HEK293 (cell line): ENCODE measurements around the gene LAMC2.

ENCODE experiments used
- CTCF ChIA-PET: fragments of 350-600 bp; formaldehyde crosslinking; extraction: SDS; loops from one replicate; lab custom pipeline; 2021; ENCODE audit warnings: antibody characterized with exemption; lab: Yijun Ruan, JAX
- POLR2A ChIA-PET: fragments of 300-600 bp; formaldehyde crosslinking; extraction: SDS; loops from one replicate; lab custom pipeline; 2020; ENCODE audit warnings: antibody characterized with exemption, inconsistent platforms; lab: Yijun Ruan, JAX
- H3K27ac ChIP-seq: fragments of 200-500 bp; sonication (Bioruptor generic); 2 replicates; pipeline ENCODE4 v1.5.1; 2014; ENCODE audit warnings: low read depth, low read length, control low read depth, inconsistent platforms; ENCODE audit errors: extremely low read depth
- H3K36me3 ChIP-seq, 2 experiments: fragments of 200-500 bp in 1 of 2; sonication (Bioruptor generic) in 1 of 2; 1 replicate in 1 of 2; 2 replicates in 1 of 2; pipeline ENCODE4 v1.5.1; 2014 to 2017; ENCODE audit warnings: inconsistent platforms in 2 of 2, low read length in 2 of 2; ENCODE audit not compliant: control insufficient read depth in 2 of 2, insufficient read depth in 1 of 2
- H3K4me1 ChIP-seq: fragments of 200-500 bp; sonication (Bioruptor generic); 2 replicates; pipeline ENCODE4 v1.5.1; 2014; ENCODE audit warnings: mild to moderate bottlenecking, low read length, inconsistent platforms; ENCODE audit not compliant: control insufficient read depth, insufficient read depth
- H3K4me3 ChIP-seq: 2 replicates; pipeline ENCODE4 v1.5.1; 2011; ENCODE audit warnings: low read depth, mild to moderate bottlenecking, control low read depth, low read length, moderate library complexity
- H3K9me3 ChIP-seq: fragments of 200-500 bp; sonication (Bioruptor generic); 2 replicates; pipeline ENCODE4 v1.5.1; 2014; ENCODE audit warnings: low read depth, low read length, inconsistent platforms; ENCODE audit not compliant: control insufficient read depth, insufficient read depth
- FEZF1 ChIP-seq: fragments of 450-650 bp; formaldehyde crosslinking; IDR thresholded peaks from 2 replicates; pipeline ENCODE4 v1.5.1; 2016; ENCODE audit warnings: missing biosample characterization, missing genetic modification characterization
- GFI1B ChIP-seq: fragments of 450-650 bp; formaldehyde crosslinking; IDR thresholded peaks from 2 replicates; pipeline ENCODE4 v1.5.1; 2016; ENCODE audit warnings: missing biosample characterization, missing genetic modification characterization
- GLI2 ChIP-seq: fragments of 450-650 bp; formaldehyde crosslinking; IDR thresholded peaks from 2 replicates; pipeline ENCODE4; 2017; ENCODE audit warnings: missing biosample characterization, missing genetic modification characterization, low read depth, borderline replicate concordance
- MZF1 ChIP-seq: fragments of 450-650 bp; formaldehyde crosslinking; IDR thresholded peaks from 2 replicates; pipeline ENCODE4 v1.5.1; 2017; ENCODE audit warnings: missing biosample characterization, missing genetic modification characterization, borderline replicate concordance
- RBAK ChIP-seq: fragments of 450-650 bp; formaldehyde crosslinking; IDR thresholded peaks from 2 replicates; pipeline ENCODE4 v1.5.1; 2016; ENCODE audit warnings: missing biosample characterization, missing genetic modification characterization
- SCRT1 ChIP-seq: fragments of 450-650 bp; formaldehyde crosslinking; IDR thresholded peaks from 2 replicates; pipeline ENCODE4 v1.5.1; 2016; ENCODE audit warnings: missing biosample characterization, missing genetic modification characterization, borderline replicate concordance
- SP3 ChIP-seq: fragments of 450-650 bp; formaldehyde crosslinking; IDR thresholded peaks from 2 replicates; pipeline ENCODE4 v1.5.1; 2016; ENCODE audit warnings: missing biosample characterization, missing genetic modification characterization
- SP7 ChIP-seq: fragments of 450-650 bp; formaldehyde crosslinking; IDR thresholded peaks from 2 replicates; pipeline ENCODE4 v1.5.1; 2016; ENCODE audit warnings: missing biosample characterization, missing genetic modification characterization
- WT1 ChIP-seq: fragments of 450-650 bp; formaldehyde crosslinking; IDR thresholded peaks from 2 replicates; pipeline ENCODE4 v1.5.1; 2016; ENCODE audit warnings: missing biosample characterization, missing genetic modification characterization
- ZEB2 ChIP-seq: fragments of 450-650 bp; formaldehyde crosslinking; IDR thresholded peaks from 2 replicates; pipeline ENCODE4 v1.5.1; 2016; ENCODE audit warnings: missing biosample characterization, missing genetic modification characterization
- ZFP3 ChIP-seq: fragments of 450-650 bp; formaldehyde crosslinking; IDR thresholded peaks from 2 replicates; pipeline ENCODE4 v1.5.1; 2016; ENCODE audit warnings: low read depth, missing biosample characterization, missing genetic modification characterization
- ZIC2 ChIP-seq: fragments of 450-650 bp; formaldehyde crosslinking; IDR thresholded peaks from 2 replicates; pipeline ENCODE4 v1.5.1; 2016; ENCODE audit warnings: missing biosample characterization, missing genetic modification characterization
- ZNF112 ChIP-seq: fragments of 450-650 bp; formaldehyde crosslinking; IDR thresholded peaks from 2 replicates; pipeline ENCODE4 v1.5.0; 2017; ENCODE audit warnings: missing biosample characterization, missing genetic modification characterization
- ZNF211 ChIP-seq: fragments of 450-650 bp; formaldehyde crosslinking; IDR thresholded peaks from 2 replicates; pipeline ENCODE4 v1.5.1; 2016; ENCODE audit warnings: low read depth, missing biosample characterization, missing genetic modification characterization
- ZNF274 ChIP-seq, 2 experiments: fragments of 200-500 bp in 1 of 2; fragments of 450-650 bp in 1 of 2; sonication (Bioruptor generic) in 1 of 2; formaldehyde crosslinking in 1 of 2; IDR thresholded peaks; 2 replicates each; pipeline versions ENCODE4 v1.5.1 to v1.6.1; 2014 to 2016; ENCODE audit warnings: borderline replicate concordance in 1 of 2, inconsistent platforms in 1 of 2, low read length in 1 of 2, missing biosample characterization in 1 of 2, missing genetic modification characterization in 1 of 2
- ZNF37A ChIP-seq: fragments of 450-650 bp; IDR thresholded peaks from 2 replicates; pipeline ENCODE4 v1.5.1; 2018; ENCODE audit warnings: missing biosample characterization, missing genetic modification characterization
- ZNF391 ChIP-seq: fragments of 450-650 bp; formaldehyde crosslinking; IDR thresholded peaks from 2 replicates; pipeline ENCODE4 v1.5.1; 2016; ENCODE audit warnings: low read depth, missing biosample characterization, missing genetic modification characterization, borderline replicate concordance
- ZNF561 ChIP-seq: fragments of 450-650 bp; IDR thresholded peaks from 2 replicates; pipeline ENCODE4 v1.5.1; 2018; ENCODE audit warnings: missing biosample characterization, missing genetic modification characterization, borderline replicate concordance
- ZNF626 ChIP-seq: fragments of 450-650 bp; sonication (Bioruptor Pico); formaldehyde crosslinking; IDR thresholded peaks from 2 replicates; pipeline ENCODE4 v1.5.1; 2018; ENCODE audit warnings: missing biosample characterization, missing genetic modification characterization, inconsistent platforms
- ZNF658 ChIP-seq: fragments of 450-650 bp; formaldehyde crosslinking; IDR thresholded peaks from 2 replicates; pipeline ENCODE4; 2016; ENCODE audit warnings: missing biosample characterization, missing genetic modification characterization
- ZNF707 ChIP-seq: fragments of 450-650 bp; formaldehyde crosslinking; IDR thresholded peaks from 2 replicates; pipeline ENCODE4 v1.5.1; 2016; ENCODE audit warnings: missing biosample characterization, missing genetic modification characterization
- TF ChIP-seq, protein P1 (sequence below): fragments of 450-650 bp; formaldehyde crosslinking; IDR thresholded peaks from 2 replicates; pipeline ENCODE4 v1.5.1; 2016; ENCODE audit warnings: missing biosample characterization, missing genetic modification characterization
- TF ChIP-seq, protein P2 (sequence below): fragments of 450-650 bp; IDR thresholded peaks from 2 replicates; pipeline ENCODE4 v1.5.1; 2018; ENCODE audit warnings: missing biosample characterization, mild to moderate bottlenecking, missing genetic modification characterization
- TF ChIP-seq, protein P3 (sequence below): fragments of 450-650 bp; formaldehyde crosslinking; IDR thresholded peaks from 2 replicates; pipeline ENCODE4 v1.5.1; 2017; ENCODE audit warnings: missing biosample characterization, missing genetic modification characterization
- TF ChIP-seq, protein P4 (sequence below): fragments of 450-650 bp; formaldehyde crosslinking; IDR thresholded peaks from 2 replicates; pipeline ENCODE4 v1.5.1; 2016; ENCODE audit warnings: missing biosample characterization, missing genetic modification characterization

Gene LAMC2

DNA sequence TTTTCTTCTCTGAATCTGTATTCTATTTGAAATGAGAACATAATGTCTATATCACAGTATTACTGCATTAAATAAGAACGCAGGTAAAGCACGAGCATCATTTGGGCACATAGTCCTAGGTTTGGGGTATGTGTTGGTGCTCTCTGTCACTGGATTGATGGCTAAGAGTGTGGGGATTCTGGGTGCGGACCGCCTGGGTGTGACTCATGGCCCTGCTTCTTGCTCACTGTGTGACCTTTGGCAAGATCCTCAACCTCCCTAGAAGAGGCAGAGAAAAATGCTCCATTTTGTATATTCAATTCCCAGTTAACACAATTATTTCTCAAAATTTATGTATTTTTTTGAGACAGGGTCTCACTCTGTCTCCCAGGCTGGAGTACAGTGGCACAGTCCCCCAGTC is 99.7 kb downstream of the LAMC2 start:
- ChIA-PET POLR2A (no interaction called here), CTCF (interaction anchor here (1.1 to 1.3 kb wide), 3 partner anchors 8 to 337 kb away, joined by 3 to 7 read pairs (median 3); no protein-coding TSS in a partner anchor)
- no peak overlapping the region for H3K4me3 ChIP-seq

DNA sequence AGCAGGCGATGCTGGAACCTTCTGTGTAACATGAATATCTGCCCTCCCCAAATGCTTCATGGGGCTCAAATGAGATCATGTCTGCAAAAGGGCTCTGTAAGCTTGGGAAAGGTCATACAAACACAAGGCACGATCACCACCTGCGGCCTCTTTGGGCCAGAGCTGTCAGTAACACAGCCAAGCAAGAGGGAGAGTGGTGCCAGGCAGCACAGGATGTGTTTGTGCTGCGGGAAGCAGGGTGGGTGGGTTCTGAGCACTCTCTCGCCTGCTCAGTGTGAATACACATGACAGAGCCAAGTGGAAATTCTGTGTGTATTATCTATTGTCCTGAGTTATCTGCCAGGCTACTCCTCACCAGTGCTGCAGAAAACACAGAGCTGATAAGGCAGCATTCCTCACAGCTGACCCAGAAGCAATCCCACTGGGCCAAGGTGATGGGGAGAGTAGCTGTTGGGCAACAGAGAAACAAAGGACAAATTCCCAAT is 101.2 kb downstream of the LAMC2 start:
- ChIA-PET CTCF (interaction anchor here (0.5 kb wide), 1 partner anchor 33 kb away, joined by 6 read pairs; no protein-coding TSS in a partner anchor), POLR2A (interaction anchor here (0.6 kb wide), 1 partner anchor 294 kb away, joined by 9 read pairs; no protein-coding TSS in a partner anchor)
- Histone ChIP-seq H3K4me3 (no peak overlapping the region), H3K27ac (no peak overlapping the region), H3K4me1 (no peaks in the 10 kb centered on the region), H3K36me3 (no peaks in the 10 kb centered on the region), H3K9me3 (no peaks in the 10 kb centered on the region)
- TF ChIP-seq ZIC2 (tag by site-specific recombination), result 0 out of 2 replicates have a peak, but pooled peaks have one; percentile 10
- no peak for TF ChIP-seq ZNF658 (tag by site-specific recombination)
- no peak for TF ChIP-seq ZFP3 (tag by site-specific recombination)

More for the DNA sequence above, 99.7 kb downstream of the LAMC2 start:
- no peaks in the 10 kb centered on the region for H3K36me3 ChIP-seq
- no peak for TF ChIP-seq ZNF561 (tag by site-specific recombination)
- TF ChIP-seq, protein P1, sequence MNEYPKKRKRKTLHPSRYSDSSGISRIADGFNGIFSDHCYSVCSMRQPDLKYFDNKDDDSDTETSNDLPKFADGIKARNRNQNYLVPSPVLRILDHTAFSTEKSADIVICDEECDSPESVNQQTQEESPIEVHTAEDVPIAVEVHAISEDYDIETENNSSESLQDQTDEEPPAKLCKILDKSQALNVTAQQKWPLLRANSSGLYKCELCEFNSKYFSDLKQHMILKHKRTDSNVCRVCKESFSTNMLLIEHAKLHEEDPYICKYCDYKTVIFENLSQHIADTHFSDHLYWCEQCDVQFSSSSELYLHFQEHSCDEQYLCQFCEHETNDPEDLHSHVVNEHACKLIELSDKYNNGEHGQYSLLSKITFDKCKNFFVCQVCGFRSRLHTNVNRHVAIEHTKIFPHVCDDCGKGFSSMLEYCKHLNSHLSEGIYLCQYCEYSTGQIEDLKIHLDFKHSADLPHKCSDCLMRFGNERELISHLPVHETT (tag by site-specific recombination), result no peak
- TF ChIP-seq, protein P2, sequence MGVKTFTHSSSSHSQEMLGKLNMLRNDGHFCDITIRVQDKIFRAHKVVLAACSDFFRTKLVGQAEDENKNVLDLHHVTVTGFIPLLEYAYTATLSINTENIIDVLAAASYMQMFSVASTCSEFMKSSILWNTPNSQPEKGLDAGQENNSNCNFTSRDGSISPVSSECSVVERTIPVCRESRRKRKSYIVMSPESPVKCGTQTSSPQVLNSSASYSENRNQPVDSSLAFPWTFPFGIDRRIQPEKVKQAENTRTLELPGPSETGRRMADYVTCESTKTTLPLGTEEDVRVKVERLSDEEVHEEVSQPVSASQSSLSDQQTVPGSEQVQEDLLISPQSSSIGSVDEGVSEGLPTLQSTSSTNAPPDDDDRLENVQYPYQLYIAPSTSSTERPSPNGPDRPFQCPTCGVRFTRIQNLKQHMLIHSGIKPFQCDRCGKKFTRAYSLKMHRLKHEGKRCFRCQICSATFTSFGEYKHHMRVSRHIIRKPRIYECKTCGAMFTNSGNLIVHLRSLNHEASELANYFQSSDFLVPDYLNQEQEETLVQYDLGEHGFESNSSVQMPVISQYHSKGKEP (tag by site-specific recombination), result no peak
- no peaks in the 10 kb centered on the region for H3K4me1 ChIP-seq
- no peak overlapping the region for H3K27ac ChIP-seq
- H3K9me3 ChIP-seq, result no peaks in the 10 kb centered on the region

DNA sequence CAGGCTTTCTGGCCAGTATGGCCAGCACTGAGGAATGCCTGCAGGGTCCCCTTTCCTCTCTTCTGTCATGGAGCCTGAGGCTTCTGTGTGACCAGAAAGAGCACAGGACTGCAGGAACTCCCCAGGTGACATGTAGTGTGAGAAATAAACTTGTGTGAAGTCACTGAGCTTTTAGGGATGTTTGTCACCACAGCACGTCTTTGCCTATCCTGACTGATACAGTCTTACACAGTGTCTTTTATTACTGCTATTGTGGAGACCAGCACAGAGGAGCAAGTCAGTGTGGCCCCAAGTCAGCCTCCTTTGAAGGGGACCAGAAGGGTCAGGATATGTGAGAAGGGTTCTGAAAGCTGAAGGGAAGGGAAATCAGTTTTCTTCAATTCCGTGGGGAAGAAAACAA is 102.5 kb downstream of the LAMC2 start:
- ChIA-PET POLR2A (interaction anchor here (1.3 kb wide), 1 partner anchor 10 kb away, joined by 3 read pairs; no protein-coding TSS in a partner anchor), CTCF (interaction anchor here (0.6 to 1.1 kb wide), 2 partner anchors 18 to 323 kb away, joined by 3 read pairs; no protein-coding TSS in a partner anchor)
- H3K9me3 ChIP-seq, result no peaks in the 10 kb centered on the region

DNA sequence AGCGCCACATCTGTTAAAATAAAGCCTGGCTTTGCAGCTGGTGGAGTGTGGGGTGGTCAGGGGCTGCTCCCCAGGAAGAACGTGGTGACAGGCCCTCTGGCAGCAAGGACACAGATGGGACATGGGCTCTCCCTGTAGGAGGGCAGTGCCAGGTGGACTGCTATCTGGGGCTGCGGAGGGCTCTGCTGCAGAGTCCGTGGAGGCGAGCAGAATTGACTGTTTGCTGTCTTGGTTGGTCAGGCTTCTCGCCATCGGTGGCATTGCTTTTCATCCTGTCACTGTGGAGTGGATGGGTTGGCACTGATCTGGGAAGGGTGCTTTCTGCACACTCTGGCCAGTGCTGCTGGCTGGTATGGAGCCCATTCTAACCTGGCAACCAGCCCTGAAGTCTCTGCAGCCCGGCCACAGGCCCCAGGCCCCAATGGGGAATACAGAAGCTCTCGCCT is 103.0 kb downstream of the LAMC2 start:
- Histone ChIP-seq H3K27ac (no peak overlapping the region), H3K4me1 (no peaks in the 10 kb centered on the region), H3K9me3 (no peaks in the 10 kb centered on the region), H3K4me3 (no peak overlapping the region), H3K36me3 (no peaks in the 10 kb centered on the region)
- CTCF ChIA-PET, result interaction anchor here (1.1 kb wide), 1 partner anchor 17 kb away, joined by 3 read pairs; no protein-coding TSS in a partner anchor
- POLR2A ChIA-PET, result interaction anchor here (1.3 kb wide), 1 partner anchor 11 kb away, joined by 3 read pairs; no protein-coding TSS in a partner anchor
- TF ChIP-seq WT1 (tag by site-specific recombination) (no peak), ZNF626 (tag by site-specific recombination) (no peak), ZNF211 (no peak), ZNF274 (IDR thresholded peaks at IDR 0.05; ENCODE audit: low read length) (no peak), ZNF274 (tag by site-specific recombination; IDR thresholded peaks at IDR 0.05; ENCODE audit: borderline replicate concordance) (no peak), SP3 (tag by site-specific recombination) (no peak), FEZF1 (tag by site-specific recombination) (no peak), ZNF37A (tag by site-specific recombination) (no peak), SP7 (tag by site-specific recombination) (no peak), ZEB2 (tag by site-specific recombination) (no peak), ZNF112 (no peak), ZNF391 (tag by site-specific recombination) (no peak), SCRT1 (tag by site-specific recombination) (no peak)
- TF ChIP-seq, protein P3, sequence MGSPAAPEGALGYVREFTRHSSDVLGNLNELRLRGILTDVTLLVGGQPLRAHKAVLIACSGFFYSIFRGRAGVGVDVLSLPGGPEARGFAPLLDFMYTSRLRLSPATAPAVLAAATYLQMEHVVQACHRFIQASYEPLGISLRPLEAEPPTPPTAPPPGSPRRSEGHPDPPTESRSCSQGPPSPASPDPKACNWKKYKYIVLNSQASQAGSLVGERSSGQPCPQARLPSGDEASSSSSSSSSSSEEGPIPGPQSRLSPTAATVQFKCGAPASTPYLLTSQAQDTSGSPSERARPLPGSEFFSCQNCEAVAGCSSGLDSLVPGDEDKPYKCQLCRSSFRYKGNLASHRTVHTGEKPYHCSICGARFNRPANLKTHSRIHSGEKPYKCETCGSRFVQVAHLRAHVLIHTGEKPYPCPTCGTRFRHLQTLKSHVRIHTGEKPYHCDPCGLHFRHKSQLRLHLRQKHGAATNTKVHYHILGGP (tag by site-specific recombination), result no peak

More for the DNA sequence above, 102.5 kb downstream of the LAMC2 start:
- Histone ChIP-seq H3K27ac (no peak overlapping the region), H3K4me3 (no peak overlapping the region), H3K36me3 (no peaks in the 10 kb centered on the region), H3K4me1 (no peaks in the 10 kb centered on the region)
- TF ChIP-seq GLI2 (tag by site-specific recombination) (no peak), GFI1B (tag by site-specific recombination) (no peak), RBAK (tag by site-specific recombination) (0 out of 2 replicates have a peak, but pooled peaks have one; percentile 51), MZF1 (tag by site-specific recombination) (no peak), ZNF707 (tag by site-specific recombination) (no peak)
- TF ChIP-seq, protein P4, sequence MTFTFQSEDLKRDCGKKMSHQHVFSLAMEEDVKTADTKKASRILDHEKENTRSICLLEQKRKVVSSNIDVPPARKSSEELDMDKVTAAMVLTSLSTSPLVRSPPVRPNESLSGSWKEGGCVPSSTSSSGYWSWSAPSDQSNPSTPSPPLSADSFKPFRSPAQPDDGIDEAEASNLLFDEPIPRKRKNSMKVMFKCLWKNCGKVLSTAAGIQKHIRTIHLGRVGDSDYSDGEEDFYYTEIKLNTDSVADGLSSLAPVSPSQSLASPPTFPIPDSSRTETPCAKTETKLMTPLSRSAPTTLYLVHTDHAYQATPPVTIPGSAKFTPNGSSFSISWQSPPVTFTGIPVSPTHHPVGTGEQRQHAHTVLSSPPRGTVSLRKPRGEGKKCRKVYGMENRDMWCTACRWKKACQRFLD, result no peak
